GM20431 (cell line): ENCODE results near the gene IGFLR1.
"Not testable (repeated sequence)": the region's sequence is repeated elsewhere in the genome, so short reads cannot be mapped to it uniquely, and the experiment has no call there.

Experiments used
- in situ Hi-C: fragments of 300-500 bp; cut with MseI, MboI; formaldehyde crosslinking; loops from one replicate; pipeline ENCODE4 v1.15.0; 2020; ENCODE audit warnings: low sequenced_read_pairs; ENCODE audit not compliant: unreplicated experiment

IGFLR1 gene

GRCh38 chr19:35727053-35727955 is 14.9 kb downstream of the IGFLR1 start:
- in situ Hi-C loops: no loop called here

GRCh38 chr19:35725216-35725861 is 16.9 kb downstream of the IGFLR1 start:
- in situ Hi-C loops: no loop called here

- in situ Hi-C loops: no loop called here
Observed at GRCh38 chr19:35724560-35724959, 17.7 kb downstream of the IGFLR1 start.

DNA sequence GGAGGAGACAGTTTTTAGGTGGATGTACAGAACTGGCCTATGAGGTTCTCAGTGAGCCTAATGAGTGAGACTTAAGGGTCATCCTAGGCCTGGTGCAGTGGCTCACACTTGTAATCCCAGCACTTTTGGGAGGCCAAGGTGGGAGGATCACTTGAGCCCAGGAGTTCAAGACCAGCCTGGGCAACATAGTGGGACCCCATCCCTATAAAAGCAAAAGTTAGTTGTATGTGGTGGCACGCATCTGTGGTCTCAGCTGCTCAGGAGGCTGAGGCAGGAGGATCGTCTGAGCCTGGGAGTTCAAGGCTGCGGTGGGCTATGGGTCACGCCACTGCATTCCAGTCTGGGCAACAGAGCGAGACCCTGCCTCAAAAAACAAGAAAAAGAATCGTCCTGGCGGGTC is 18.1 kb downstream of the IGFLR1 start:
- in situ Hi-C loops: not testable (repeated sequence)

DNA sequence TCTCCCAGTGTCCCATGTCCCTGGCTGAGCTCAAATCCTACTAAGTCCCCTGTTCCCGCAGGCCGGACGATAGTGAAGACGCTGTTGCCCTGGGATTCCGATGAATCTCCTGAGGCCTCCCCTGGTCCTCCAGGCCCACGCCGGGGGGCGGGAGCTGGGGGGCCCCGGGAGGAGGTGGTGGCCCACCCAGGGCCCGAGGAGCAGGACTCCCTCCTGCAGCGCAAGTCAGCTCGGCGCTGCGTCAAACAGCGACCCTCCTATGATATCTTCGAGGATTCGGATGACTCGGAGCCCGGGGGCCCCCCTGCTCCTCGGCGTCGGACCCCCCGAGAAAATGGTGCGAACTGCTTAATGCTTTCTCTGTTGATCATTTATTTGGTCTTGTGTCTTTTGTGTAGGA is 18.6 kb downstream of the IGFLR1 start:
- in situ Hi-C loops: no loop called here

GRCh38 chr19:35722897-35723296 is 19.4 kb downstream of the IGFLR1 start:
- in situ Hi-C loops: no loop called here

DNA sequence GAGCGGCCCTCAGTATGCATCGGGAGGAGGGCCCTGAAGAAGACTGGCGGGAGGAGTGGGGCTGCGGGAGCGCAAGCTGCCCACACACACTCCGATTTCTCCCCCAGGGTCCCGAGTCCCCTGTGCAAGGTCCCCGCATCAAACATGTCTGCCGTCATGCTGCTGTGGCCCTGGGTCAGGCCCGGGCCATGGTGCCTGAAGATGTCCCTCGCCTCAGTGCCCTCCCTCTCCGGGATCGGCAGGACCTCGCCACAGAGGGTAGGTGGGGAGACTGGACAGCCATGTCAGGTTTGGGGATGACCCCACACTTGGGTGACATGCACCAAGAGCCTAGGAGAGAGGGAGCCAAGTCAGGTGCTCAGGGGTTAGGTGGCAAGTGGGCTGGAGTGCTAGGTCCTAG is 19.8 kb downstream of the IGFLR1 start:
- in situ Hi-C loops: no loop called here

GRCh38 chr19:35721374-35721773 is 20.9 kb downstream of the IGFLR1 start:
- in situ Hi-C loops: no loop called here

DNA sequence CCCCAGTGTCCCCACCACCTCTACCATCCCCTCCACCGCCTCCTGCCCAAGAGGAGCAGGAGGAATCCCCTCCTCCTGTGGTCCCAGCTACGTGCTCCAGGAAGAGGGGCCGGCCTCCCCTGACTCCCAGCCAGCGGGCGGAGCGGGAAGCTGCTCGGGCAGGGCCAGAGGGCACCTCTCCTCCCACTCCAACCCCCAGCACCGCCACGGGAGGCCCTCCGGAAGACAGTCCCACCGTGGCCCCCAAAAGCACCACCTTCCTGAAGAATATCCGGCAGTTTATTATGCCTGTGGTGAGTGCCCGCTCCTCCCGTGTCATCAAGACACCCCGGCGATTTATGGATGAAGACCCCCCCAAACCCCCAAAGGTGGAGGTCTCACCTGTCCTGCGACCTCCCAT is 21.6 kb downstream of the IGFLR1 start:
- in situ Hi-C loops: no loop called here

DNA sequence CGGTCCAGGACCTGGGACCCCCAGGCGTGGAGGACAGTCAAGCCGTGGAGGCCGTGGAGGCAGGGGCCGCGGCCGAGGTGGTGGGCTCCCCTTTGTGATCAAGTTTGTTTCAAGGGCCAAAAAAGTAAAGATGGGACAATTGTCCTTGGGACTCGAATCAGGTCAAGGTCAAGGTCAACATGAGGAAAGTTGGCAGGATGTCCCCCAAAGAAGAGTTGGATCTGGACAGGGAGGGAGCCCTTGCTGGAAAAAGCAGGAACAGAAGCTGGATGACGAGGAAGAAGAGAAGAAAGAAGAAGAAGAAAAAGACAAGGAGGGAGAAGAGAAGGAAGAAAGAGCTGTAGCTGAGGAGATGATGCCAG is 22.1 kb downstream of the IGFLR1 start:
- in situ Hi-C loops: no loop called here

- in situ Hi-C loops: no loop called here
Observed at GRCh38 chr19:35719402-35720162, 22.7 kb downstream of the IGFLR1 start.

- in situ Hi-C loops: no loop called here
Observed at GRCh38 chr19:35718345-35719041, 23.8 kb downstream of the IGFLR1 start.

DNA sequence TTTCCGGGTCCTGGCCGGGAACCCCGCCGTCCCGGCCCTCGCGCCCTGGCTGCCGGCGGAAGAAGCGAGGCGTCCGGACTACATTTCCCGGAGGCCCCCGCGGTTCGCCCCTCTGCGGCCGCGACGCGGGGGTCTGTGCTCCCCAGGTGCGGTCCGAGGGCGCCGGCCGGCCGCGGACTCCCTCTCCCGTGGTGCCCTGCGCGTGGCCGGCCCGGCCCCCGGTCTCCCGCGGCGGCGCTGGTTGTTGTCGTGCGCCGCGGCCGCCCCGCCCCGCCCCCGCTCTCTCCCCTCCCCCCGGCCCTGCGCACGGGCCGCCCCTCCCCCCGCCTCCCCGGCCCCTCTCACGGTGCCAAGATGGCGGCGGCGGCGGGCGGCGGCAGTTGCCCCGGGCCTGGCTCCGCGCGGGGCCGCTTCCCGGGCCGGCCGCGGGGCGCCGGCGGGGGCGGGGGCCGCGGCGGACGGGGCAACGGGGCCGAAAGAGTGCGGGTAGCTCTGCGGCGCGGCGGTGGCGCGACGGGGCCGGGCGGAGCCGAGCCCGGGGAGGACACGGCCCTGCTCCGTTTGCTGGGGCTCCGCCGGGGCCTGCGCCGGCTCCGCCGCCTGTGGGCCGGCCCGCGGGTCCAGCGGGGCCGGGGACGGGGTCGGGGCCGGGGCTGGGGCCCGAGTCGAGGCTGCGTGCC is 24.4 kb downstream of the IGFLR1 start, which contains the start of gene KMT2B:
KMT2B (plus strand) TSS at position 339 of the 680 bp plus-strand sequence; CDS start at position 355, 16 bp downstream.
- in situ Hi-C loops: no loop called here

- in situ Hi-C loops: no loop called here
Observed at GRCh38 chr19:35716801-35717664, 25.2 kb downstream of the IGFLR1 start.

GRCh38 chr19:35715981-35716800 is 26.1 kb downstream of the IGFLR1 start:
- in situ Hi-C loops: no loop called here

- in situ Hi-C loops: no loop called here
Observed at GRCh38 chr19:35715355-35715809, 26.9 kb downstream of the IGFLR1 start.

DNA sequence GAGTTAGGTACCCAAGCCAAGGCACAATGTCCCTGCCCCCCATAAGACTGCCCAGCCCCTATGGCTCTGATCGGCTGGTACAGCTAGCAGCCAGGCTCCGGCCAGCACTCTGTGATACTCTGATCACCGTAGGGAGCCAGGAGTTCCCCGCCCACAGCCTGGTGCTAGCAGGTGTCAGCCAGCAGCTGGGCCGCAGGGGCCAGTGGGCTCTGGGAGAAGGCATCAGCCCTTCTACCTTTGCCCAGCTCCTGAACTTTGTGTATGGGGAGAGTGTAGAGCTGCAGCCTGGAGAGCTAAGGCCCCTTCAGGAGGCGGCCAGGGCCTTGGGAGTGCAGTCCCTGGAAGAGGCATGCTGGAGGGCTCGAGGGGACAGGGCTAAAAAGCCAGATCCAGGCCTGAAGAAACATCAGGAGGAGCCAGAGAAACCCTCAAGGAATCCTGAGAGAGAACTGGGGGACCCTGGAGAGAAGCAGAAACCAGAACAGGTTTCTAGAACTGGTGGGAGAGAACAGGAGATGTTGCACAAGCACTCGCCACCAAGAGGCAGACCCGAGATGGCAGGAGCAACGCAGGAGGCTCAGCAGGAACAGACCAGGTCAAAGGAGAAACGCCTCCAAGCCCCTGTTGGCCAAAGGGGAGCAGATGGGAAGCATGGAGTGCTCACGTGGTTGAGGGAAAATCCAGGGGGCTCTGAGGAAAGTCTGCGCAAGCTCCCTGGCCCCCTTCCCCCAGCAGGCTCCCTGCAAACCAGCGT is 27.5 kb downstream of the IGFLR1 start:
- in situ Hi-C loops: no loop called here
